H4 (cell line): Measurements from ENCODE around the gene TCERG1. TPM values are rescaled to one million over a fixed set of nuclear protein-coding genes. Genes with fewer than 3 reads are reported as not detected.

ENCODE experiments used
- DNase-seq: peaks from one replicate; pipeline ENCODE4 v3.0.0-alpha.2; 2015; ENCODE audit warnings: low spot score
- total RNA-seq: library from RNA; depleted of rRNA; stranded (reverse); fragments of >200 nt; shearing (Covaris generic); gene quantifications from 2 replicates; pipeline ENCODE4 v1.2.3, GENCODE V29; 2014

Gene TCERG1
- total RNA-seq, 1 experiment from 2014 or later = 32.9 TPM

DNA sequence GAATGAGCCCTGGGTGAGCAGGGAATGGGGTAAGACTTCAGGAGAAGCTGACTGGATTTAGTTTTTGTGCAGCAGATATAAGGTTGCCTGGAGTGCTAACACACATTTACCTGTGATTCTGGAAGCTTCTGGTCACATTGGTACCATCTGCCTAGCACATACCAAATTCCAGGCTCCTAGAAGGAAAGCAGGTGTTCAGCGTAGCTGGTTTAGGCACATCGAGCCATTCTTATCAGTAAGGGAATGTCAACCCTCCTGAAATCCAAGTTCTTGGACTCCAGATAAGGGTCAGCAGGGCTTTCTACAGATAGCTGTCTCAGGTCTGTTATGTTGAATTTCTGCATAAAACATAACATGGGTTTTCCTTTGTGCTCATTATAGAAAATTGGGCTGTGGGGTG, 10.3 kb downstream of the TCERG1 start:
- no peak for DNase-seq

DNA sequence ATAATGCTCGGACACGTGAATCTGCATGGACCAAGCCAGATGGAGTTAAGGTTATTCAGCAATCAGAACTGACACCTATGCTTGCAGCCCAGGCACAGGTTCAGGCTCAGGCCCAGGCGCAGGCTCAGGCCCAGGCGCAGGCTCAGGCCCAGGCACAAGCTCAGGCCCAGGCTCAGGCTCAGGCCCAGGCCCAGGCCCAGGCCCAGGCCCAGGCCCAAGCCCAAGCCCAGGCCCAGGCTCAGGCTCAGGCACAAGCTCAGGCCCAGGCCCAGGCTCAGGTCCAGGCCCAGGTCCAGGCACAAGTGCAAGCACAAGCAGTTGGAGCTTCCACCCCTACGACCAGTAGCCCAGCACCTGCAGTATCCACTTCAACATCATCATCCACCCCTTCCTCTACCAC, 11.8 kb downstream of the TCERG1 start:
- no peak for DNase-seq

DNA sequence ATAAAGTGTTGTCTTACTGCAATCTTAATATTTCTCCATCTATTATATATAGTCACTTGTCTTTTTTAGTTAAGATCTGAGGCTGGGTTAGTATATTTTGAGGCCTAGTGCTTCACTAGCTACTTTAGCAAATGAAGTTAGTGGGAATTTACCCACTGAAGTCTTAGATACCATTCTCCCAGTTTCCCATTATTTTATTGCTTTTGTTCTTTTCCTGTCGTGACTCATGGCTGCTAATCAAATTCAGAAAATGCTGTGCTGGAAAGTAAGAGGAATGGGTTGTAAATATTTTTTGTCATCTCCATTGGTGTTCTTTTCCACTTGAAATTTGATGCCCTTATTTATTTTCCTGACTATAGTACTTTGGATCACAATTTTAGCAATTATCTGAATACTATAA, 14.2 kb downstream of the TCERG1 start:
- DNase-seq = no peak

DNA sequence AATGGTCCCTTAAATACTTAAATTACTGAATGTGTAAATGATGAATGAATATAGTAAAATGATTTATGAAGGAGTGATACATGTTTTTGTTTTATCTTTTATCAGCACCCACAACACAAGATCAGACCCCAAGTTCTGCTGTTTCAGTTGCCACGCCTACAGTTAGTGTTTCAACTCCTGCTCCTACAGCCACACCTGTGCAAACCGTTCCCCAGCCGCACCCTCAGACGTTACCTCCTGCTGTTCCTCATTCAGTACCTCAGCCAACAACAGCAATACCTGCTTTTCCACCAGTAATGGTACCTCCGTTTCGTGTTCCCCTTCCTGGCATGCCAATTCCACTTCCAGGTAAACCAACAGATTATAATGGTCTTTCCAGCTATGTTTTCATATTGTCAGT, 16.3 kb downstream of the TCERG1 start:
- no peak for DNase-seq

DNA sequence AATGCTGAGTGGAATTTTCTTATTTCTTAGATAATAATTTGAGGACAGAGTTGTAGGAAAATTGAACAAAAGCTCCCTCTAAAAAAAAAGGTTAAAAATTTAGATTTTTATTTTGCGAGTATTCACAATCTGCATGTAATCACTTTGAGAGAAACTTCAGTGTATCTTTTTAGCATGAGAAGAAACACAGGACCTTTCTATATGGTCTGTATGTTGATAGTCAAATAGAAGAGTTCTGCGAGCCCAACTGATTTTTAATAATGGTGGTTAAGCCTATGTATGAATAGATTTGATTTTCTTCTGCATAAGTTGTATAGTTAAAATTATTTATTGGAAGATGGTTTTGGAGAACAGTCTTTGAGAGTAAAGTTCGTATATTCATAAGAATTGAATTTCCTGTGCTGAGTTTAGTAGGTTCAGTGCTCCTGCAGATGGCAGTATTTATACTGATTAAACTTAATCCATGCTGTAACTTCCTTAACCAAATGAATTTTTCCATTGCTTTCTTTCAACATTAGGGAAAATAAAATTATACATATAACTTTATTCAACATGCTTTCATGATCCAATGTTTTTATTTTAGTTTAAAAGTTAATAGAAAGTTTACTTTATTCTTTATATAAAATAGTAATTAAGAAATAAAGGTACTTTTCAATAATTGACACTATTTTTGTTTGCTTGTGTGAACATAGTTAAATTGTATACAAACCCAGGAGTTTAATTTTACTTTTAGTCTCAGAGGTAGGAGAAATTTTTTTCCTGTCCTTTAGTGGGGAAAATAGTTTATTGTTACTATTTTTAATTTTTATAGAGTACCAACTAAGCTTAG, 19.6 kb downstream of the TCERG1 start:
- peak; percentile 15 for DNase-seq

DNA sequence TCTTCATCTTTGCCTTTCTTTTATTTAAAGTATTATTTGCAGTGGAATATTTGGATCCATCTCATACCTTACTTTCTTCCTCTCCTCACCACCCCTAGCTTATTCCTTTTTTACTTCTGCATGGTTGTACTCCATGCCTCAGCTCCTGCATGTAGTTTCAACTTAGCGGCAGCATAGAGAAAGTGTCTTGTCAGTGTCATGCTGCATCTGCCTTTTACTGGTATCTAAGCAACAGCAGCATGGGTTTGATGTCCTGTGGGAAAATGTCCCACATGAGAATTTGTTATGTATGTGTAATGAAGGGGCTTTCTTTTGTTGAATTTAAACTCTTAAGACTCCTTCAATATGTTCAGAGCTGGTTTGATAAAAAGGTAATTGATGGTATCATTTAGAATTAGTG, 20.6 kb downstream of the TCERG1 start:
- DNase-seq = no peak

DNA sequence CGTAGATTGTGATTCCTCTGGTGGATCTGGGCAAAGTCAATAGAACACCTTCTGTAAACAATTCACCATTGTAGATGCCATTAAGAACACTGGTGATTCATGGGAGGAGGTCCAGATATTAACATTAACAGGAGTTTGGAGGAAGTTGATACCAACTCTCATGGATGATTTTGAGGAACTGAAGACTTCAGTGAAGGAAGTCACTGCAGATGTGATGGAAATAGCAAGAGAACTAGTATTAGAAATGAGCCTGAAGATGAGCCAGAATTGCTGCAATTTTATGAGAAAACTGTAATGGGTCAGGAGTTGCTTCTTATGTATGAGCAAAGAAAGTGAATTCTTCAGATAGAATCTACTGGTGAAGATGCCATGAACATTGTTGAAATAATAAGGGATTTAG, 26.9 kb downstream of the TCERG1 start:
- DNase-seq = no peak

DNA sequence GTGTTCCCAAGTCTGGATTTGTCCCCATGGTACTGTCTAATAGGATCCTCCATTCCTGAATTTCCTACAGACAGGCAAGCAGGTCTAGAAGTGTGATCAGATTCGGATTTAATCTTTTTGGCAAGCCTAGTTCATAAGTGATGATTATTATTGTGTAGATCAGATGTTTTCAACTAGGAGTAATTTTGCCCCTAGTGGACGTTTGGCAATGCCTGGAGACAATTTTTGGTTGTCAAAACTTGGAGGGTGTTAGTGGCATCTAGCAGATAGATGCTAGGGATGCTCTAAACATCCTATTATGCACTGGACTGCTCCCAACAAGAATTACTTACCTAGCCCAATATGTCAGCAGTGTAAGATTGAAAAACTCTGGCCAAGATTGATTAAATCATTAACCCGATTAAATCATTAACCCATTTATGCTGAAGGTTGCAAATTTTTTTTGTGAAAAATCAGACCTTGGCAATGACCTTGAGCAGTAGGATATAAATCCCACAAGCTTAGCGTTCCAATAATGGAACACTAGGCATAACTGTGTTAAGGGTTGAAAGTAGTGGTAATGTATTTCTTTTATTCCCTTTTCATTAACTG, 28.2 kb downstream of the TCERG1 start:
- DNase-seq = no peak

DNA sequence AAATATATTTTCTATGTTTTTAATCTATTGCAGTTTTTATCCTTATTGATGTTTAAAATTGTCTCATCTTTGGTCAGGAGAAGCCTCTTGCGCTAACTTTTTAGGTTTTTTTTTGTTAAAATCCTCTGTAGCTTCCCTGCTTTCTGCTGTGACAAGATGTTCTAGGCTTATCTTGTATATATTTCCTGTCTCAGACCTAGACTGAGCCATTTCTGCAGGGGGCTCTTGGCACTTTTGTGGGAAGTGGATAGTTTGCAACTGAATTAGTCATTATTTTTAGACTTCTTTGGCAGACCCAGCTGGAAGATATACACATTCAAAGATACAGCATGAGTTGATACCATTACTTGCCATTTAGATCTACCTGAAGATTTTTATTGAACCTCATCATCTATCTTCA, 28.8 kb downstream of the TCERG1 start:
- DNase-seq = no peak

DNA sequence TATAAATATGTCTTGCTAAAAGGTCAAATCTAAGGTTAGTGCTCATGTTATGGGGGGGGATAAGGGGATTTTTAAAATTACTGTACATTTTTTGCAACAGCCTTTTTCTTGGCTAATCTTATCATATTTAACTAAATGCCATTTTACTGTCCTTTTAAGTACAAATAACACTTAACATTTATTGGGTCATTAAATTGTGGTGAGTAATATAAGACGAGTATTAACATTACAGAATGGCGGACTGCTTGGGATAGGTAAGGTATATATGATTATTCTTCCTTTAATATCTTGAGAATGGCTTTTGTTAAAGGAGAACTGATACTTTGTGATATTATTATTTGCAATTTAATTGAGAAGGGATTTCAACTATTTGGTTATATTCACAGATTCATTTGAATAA, 35.6 kb downstream of the TCERG1 start:
- no peak for DNase-seq

DNA sequence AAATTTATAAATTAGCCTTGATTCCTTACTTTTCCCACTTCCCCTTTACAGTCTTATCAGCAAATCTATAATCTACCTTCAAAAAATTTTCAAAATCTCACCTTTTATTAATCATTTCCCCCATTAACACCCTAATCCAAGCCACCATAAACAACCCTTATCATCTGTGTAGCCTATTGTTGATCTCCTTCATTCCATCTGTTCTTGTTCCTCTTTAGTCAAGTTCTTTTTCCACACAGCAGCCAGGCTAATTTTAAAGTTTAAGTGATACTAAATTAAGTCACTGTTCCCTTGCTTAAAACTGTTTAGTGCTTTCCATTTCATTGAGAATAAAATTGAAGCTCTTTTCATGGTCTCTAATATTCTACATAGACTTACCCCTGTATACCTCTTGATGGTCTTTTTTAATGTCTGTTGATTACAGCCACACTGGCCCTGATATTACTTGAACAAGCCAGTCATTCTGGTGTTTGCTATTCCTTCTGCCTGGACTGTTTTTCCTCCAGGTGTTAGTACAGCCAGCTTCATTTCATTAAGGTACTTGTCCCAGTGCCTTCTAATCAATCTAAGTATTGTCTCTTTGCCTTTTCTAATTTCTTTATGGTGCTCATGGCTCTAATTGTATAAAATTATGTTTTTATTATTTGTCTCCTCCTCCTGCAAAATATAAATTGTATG, 37.7 kb downstream of the TCERG1 start:
- DNase-seq = no peak

DNA sequence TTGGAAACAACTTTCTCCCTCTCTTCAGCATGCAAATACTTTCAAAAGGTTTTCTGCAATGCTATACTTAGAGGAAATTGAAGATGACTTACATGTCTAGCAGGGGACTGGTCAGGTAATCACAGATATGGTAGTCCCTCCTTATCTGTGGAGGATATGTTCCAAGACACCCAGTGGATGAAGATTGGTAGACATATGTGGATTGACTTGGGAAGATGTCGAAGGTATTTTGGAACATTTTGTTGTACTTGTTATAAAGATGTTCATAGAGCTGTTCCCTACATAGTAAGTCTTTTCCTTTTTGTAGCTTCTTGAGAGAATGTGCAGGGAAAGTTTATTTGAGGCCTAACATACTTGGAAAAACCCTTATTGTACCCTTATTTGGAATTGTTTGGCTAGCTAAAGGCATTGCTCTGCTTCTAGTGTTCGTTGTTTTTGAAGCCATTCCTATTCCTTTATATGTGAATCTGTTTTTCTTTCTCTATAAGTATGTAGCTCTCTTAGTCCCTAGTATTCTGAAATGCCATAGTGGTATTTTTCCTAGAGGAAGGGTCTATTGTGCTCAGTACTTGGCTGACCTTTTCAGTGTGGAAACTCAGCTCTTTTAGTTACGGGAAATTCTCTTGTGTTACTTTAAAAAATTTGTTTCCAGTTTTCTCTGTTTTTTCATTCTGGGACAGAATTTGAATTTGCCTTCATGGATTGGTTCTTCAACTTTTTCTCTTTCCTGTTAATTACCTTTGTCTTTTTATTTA, 43.1 kb downstream of the TCERG1 start:
- no peak for DNase-seq

DNA sequence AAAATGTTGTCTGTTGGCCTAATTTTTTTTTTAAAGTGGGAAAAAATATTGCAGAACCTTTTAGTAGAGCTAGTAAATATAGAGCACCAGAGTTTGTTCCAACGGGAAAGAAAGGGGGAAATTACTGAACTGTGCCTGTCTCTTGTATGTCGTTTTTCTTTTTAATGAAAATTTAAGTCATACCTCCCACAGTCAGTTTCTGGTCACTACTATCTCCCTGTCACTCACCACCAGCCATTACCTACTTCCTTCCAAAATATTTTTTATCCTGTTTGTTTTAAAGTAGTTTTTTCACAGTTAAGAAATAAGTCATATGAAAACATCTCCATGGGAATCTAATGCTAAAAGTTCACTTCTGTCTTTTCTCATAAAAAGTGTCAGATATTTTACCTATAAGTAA, 47.5 kb downstream of the TCERG1 start:
- DNase-seq = no peak

DNA sequence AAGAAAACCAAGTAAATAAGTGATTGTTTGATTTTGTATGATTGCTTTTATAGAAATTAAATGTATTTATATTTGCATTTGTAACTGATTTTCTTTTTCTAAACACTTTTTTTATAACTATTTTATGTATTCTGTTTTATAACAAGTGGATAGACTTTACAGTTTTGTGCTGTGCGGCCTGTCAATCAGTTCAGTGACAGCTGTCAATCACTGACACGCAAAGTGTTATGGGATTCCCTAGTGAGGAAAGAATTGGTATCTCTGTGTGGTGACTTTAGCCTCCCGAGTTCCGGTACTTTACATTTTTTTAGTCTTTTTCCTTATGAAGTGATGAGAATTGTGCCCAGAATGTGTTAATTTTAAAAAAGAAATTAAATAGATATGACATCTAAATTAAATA, 52.5 kb downstream of the TCERG1 start:
- no peak for DNase-seq

DNA sequence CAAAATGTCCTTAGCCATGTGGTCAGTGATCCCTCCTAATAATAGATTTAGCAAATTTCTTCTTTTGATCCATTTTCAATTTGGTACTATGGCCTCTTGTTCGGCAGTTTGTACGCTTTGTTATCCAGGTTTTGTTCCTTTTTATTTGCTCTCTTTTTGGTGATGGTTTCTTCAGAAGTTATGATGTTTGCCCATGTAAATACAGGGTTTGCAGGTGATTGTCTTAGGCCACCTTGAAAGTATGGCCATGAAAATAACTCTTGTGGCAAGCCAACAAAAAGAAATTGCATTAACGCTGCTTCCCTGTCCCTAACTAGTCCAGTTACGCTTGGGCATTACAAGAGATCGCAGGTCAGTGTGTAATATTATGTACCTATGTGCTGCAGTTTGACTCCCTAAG, 60.3 kb downstream of the TCERG1 start:
- DNase-seq = no peak

DNA sequence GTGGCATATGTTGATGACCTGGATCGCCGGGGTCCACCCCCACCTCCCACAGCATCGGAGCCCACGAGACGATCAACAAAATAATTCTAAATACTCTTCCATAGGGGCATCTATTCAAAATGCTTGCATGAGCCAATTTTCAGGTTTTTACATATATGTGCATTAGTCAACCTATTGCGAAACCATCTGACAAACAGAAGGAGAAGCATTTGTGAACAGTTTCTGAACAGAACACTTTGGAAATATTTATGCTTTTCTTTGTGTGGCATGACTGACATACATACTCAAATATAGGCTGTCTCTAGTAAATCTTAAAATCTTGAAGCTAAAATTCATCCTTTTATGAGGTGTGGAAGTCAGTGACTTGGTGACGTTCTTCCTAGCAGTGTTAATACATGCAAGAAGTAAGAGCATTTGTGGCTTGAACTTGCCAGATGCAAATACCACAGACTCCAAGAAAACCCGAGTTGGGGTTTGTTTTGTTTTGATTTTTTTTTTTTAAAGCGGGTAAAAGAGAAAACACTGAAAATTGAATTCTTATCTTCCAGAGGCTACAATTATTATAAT, 63.5 kb downstream of the TCERG1 start:
- DNase-seq = no peak

DNA sequence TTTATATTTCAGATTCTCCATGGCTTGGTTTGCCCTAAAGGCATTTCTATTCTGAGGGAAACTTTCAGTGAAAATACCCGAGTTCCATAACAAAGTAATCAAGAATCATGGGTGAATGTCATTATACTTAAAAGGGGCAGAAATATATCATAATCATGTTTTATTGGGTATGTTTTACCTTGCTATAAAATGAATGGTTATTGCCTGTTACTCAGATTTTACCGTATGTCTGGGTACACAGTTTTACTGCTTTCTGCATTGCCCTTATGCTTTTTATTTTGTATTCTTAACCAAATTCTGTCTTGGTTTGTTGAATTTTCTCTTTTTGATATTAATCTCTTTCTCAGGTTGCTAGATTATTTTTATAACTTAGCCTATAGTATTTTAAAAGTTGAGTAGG, 66.3 kb downstream of the TCERG1 start:
- no peak for DNase-seq

DNA sequence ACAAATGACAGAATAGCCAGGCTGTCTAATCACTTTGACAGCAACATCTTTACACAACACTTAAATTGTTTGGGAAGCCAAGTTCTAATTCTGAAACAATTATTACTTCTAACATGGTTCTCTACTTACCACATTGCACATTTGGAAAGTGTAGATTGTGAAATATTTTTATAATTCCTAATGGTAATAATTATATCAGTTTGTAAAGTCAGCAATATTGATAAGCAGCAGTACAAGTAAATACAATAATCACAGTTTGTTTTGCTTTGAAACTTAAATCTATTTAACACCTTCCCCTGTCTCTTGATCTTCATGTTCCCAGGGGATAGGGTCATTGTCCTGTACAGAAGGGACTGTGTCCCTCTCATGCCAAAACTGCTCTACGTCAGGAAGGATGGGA, 67.4 kb downstream of the TCERG1 start:
- no peak for DNase-seq

DNA sequence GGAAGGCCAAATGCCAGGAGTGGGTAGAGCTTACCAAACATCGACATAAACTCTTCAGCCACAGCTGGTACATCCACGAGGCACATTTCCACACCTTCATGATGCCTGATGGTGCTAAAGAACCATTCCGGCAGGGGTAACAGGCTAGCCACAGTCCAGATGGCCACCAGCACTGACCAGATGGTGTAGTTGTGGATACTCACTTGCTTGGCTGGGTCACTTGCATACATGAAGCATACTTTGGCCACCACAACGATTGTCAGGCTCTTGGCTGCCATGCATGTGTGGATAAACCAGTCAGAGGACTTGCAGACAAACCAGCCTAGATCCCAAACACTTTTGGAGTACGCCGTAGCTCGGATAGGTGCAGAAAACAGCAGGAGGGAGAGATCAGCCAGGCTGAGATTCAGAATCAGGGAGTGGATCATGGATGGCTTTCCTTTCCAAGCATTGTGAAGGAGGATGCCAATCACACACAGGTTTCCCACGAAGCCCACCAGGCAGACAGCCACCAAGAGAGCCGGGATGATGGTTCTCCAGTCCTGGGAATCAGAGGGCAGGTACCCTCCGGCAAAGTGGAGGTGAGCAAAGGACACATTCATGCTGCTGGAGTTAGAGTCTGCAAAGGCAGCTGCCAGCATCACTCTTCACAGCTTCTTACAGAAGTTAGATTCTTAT, 68.5 kb downstream of the TCERG1 start:
- DNase-seq = no peak

DNA sequence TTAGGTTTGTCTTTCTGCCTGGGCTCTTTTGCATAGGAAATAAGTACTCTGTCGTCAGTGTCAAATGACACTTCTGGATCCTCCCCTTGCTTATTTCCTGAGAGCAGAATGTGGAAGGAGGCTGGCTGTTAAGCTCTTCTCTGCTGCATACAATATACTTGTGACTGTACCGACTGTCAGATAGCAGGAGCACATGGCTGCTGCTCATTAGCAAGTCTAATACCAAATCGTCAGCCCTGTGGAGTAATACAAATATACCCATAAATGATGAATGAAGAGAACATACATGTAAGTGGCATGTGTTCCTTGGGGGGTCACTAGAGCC, 69.0 kb downstream of the TCERG1 start, which contains the start of gene GPR151:
Gene GPR151 (minus strand): TSS at position 40 of the 325 bp plus-strand sequence. CDS start 77 bp downstream, outside the sequence.
- no peak for DNase-seq

DNA sequence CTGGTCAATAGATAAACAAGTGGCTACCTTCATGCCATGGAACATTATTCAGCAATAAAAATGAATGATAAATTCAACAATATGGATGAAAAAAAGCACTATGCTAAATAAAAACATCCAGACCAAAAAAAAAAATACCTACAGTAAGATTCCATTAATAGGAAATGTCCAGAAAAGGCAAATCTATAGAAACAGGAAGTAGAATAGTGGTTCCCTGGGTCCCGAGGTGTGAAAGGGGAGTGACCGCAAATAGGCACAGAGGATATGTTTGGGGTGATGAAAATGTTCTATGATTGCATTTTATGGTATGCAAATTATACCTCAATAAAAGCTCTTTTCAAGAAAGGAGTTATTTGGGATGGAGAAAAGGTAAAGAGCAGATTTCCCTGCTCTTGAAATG, 72.4 kb downstream of the TCERG1 start:
- DNase-seq = no peak

DNA sequence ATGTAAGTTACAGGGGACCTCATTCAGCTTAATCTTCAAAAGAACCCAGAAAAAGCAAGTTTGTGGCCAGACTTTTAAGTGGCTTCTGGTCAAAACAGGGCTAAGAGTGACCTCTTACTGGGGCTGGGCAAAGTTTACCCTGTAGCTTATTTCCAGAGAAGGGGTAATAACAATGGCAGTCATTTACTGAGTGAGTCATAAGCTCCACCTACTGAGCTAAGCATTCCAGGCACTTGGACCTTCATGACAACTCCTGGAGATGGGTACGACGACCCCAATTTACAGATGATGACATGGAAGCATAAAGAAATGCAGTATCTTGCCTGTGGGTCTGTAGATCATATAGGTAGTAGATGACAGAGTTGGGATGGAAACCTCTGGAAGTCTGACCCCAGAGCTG, 73.6 kb downstream of the TCERG1 start:
- no peak for DNase-seq
